ENCODE measurements around the gene CLEC4G.

Gene CLEC4G

DNA sequence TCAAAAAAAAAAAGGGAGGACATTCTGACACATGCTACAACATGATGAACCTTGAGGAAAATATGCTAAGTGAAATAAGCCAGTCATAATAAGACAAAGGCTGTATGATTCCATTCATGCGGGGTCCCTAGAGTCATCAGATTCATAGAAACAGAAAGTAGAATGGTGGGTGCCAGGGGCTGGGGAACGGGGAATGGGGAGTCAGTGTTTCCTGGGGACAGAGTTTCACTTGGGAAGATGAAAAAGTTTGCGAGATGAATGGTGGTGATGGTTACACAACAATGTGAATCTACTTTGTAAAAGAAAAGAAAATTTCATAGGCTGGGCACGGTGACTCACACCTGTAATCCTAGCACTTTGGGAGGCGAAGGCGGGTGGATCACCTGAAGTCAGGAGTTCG lies 6.1 kb upstream of the CLEC4G start:
- no peak overlapping the region for H3K4me3 ChIP-seq (ENCODE audit: extremely low read depth, insufficient read depth, low read length, poor library complexity, severe bottlenecking)
- H3K27ac ChIP-seq (ENCODE audit: low read depth, low read length, severe bottlenecking) = no peak overlapping the region
- H3K4me1 ChIP-seq (ENCODE audit: control insufficient read depth, insufficient read depth, low read length, poor library complexity, severe bottlenecking) = no peaks in the 10 kb centered on the region
- no peaks in the 10 kb centered on the region for H3K36me3 ChIP-seq (ENCODE audit: control insufficient read depth, insufficient read depth, low read length)
- WGBS, 2 experiments (ENCODE audit: insufficient coverage in 2 of 2) = 73 to 78% methylated on average over 6 to 7 of the region's 7 CpGs
- no peaks in the 10 kb centered on the region for H3K9me3 ChIP-seq (ENCODE audit: control insufficient read depth, low read length)

DNA sequence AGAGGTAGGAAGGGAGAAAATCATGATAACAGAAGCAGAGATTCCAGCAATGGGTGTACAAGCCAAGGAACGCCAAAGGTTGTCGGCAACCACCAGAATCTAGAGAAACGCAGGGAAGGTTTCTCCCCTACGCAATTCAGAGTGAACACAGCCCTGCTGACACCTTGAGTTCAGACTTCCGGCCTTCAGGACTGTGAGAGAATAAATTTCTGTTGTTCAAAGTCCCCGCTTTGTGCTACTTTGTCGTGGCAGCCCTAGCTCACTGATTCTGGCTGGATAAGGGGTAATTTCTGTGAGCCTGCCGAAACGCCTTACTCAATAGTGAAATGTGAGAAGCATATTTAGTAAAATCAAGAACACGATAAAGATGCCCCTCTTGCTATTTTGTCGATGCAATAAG lies 5.3 kb upstream of the CLEC4G start:
- Histone ChIP-seq H3K36me3 (ENCODE audit: control insufficient read depth, insufficient read depth, low read length) (no peaks in the 10 kb centered on the region), H3K4me3 (ENCODE audit: extremely low read depth, insufficient read depth, low read length, poor library complexity, severe bottlenecking) (no peak overlapping the region), H3K9me3 (ENCODE audit: control insufficient read depth, low read length) (no peaks in the 10 kb centered on the region), H3K4me1 (ENCODE audit: control insufficient read depth, insufficient read depth, low read length, poor library complexity, severe bottlenecking) (no peaks in the 10 kb centered on the region), H3K27ac (ENCODE audit: low read depth, low read length, severe bottlenecking) (no peak overlapping the region)
- 83% methylated on average over 11 of the region's 11 CpGs for WGBS, 2 experiments (ENCODE audit: insufficient coverage in 2 of 2)

- Histone ChIP-seq H3K9me3 (ENCODE audit: control insufficient read depth, low read length) (no peaks in the 10 kb centered on the region), H3K4me1 (ENCODE audit: control insufficient read depth, insufficient read depth, low read length, poor library complexity, severe bottlenecking) (no peaks in the 10 kb centered on the region), H3K36me3 (ENCODE audit: control insufficient read depth, insufficient read depth, low read length) (no peaks in the 10 kb centered on the region), H3K27ac (ENCODE audit: low read depth, low read length, severe bottlenecking) (no peak overlapping the region), H3K4me3 (ENCODE audit: extremely low read depth, insufficient read depth, low read length, poor library complexity, severe bottlenecking) (no peak overlapping the region)
- WGBS, 2 experiments (ENCODE audit: insufficient coverage in 2 of 2) = 53 to 67% methylated on average over 1 of the region's 1 CpG
Measured at GRCh38 chr19:7736148-7736547, 4.2 kb upstream of the CLEC4G start.

DNA sequence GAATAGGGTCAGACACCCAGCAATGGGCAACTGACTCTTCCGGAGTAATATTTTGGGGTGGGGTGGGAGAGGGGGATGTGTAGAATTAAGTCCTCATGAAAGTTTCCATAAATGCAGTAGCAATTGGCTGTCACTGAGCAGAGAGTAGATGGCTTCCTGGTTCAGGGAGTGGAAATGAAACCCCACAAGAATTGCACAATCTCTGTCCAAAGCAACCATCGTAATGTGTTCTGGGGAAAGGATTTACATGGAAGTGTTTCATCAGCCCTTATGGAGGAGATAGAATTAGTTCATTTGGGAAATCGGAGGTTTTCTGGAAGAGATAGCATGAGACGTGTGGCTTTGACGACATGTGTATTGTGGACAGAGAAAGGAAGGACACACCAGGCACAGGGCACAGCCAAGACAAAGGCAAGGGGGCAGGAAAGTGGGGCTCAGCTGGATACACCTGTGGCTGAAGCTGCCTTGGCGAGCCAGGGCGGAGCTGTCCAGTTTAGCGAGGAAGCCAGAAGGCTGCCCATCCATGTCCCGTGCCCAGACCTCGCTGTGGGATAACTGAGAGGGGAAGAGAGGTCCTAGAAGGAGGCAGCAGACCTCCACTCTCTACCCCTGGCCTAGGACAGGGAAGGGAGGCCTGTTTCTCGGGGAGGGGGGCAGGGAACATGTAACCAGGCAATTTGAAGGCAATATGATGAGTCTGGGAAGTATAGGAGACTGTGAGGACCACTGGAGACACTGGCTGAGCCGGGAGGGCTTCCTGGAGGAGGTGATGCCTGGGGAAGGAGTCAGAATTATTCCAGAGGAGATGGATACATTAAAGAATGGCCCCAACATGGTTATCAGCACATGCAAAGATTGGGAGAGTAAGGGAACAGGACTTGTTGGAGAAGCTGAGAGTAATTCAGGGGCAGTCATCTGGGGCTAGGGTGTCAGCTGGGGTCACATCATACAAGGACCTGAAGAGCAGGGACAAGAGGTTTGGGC lies 2.6 kb upstream of the CLEC4G start:
- Histone ChIP-seq H3K4me1 (ENCODE audit: control insufficient read depth, insufficient read depth, low read length, poor library complexity, severe bottlenecking) (no peaks in the 10 kb centered on the region), H3K27ac (ENCODE audit: low read depth, low read length, severe bottlenecking) (no peak overlapping the region), H3K36me3 (ENCODE audit: control insufficient read depth, insufficient read depth, low read length) (no peaks in the 10 kb centered on the region), H3K4me3 (ENCODE audit: extremely low read depth, insufficient read depth, low read length, poor library complexity, severe bottlenecking) (no peak overlapping the region), H3K9me3 (ENCODE audit: control insufficient read depth, low read length) (no peaks in the 10 kb centered on the region)
- WGBS, 2 experiments (ENCODE audit: insufficient coverage in 2 of 2) = 66 to 69% methylated on average over 8 to 9 of the region's 12 CpGs

GRCh38 chr19:7733376-7733775 lies 1.5 kb upstream of the CLEC4G start:
- Histone ChIP-seq H3K4me3 (ENCODE audit: extremely low read depth, insufficient read depth, low read length, poor library complexity, severe bottlenecking) (no peak overlapping the region), H3K36me3 (ENCODE audit: control insufficient read depth, insufficient read depth, low read length) (no peaks in the 10 kb centered on the region), H3K4me1 (ENCODE audit: control insufficient read depth, insufficient read depth, low read length, poor library complexity, severe bottlenecking) (no peaks in the 10 kb centered on the region), H3K9me3 (ENCODE audit: control insufficient read depth, low read length) (no peaks in the 10 kb centered on the region), H3K27ac (ENCODE audit: low read depth, low read length, severe bottlenecking) (no peak overlapping the region)
- WGBS, 2 experiments (ENCODE audit: insufficient coverage in 2 of 2) = 46 to 72% methylated on average over 3 to 4 of the region's 6 CpGs

- no peaks in the 10 kb centered on the region for H3K4me1 ChIP-seq (ENCODE audit: control insufficient read depth, insufficient read depth, low read length, poor library complexity, severe bottlenecking)
- H3K9me3 ChIP-seq (ENCODE audit: control insufficient read depth, low read length) = no peaks in the 10 kb centered on the region
- no peak overlapping the region for H3K27ac ChIP-seq (ENCODE audit: low read depth, low read length, severe bottlenecking)
- H3K4me3 ChIP-seq (ENCODE audit: extremely low read depth, insufficient read depth, low read length, poor library complexity, severe bottlenecking) = no peak overlapping the region
- WGBS, 2 experiments (ENCODE audit: insufficient coverage in 2 of 2) = 49 to 55% methylated on average over 4 to 5 of the region's 5 CpGs
- no peaks in the 10 kb centered on the region for H3K36me3 ChIP-seq (ENCODE audit: control insufficient read depth, insufficient read depth, low read length)
Measured at GRCh38 chr19:7731615-7732014, 295 bp downstream of the CLEC4G start.

DNA sequence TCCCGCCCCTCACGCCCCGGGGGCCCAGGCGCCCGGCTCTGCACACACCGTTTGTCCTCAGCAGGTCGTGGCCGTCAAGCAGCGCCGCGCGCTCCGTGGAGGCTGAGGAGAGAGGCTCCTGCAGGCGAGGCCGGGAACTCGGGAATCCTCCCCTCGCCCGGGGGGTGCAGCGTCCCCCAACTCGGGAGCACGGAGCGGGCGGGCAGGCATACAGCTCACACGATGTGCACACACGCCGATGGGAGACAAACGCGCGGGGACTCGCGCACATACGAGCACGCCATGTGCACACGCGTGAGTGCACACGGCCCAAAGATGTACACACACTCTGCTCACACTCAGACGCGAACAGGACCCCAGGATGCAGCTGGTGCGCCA lies 703 bp downstream of the CLEC4G start:
- Histone ChIP-seq H3K4me3 (ENCODE audit: extremely low read depth, insufficient read depth, low read length, poor library complexity, severe bottlenecking) (no peak overlapping the region), H3K27ac (ENCODE audit: low read depth, low read length, severe bottlenecking) (no peak overlapping the region), H3K9me3 (ENCODE audit: control insufficient read depth, low read length) (no peaks in the 10 kb centered on the region), H3K4me1 (ENCODE audit: control insufficient read depth, insufficient read depth, low read length, poor library complexity, severe bottlenecking) (no peaks in the 10 kb centered on the region), H3K36me3 (ENCODE audit: control insufficient read depth, insufficient read depth, low read length) (no peaks in the 10 kb centered on the region)
- 70% methylated on average over 33 to 39 of the region's 39 CpGs for WGBS, 2 experiments (ENCODE audit: insufficient coverage in 2 of 2)

- H3K27ac ChIP-seq (ENCODE audit: low read depth, low read length, severe bottlenecking) = no peak overlapping the region
- WGBS, 2 experiments (ENCODE audit: insufficient coverage in 2 of 2) = 20% methylated on average over 57 to 59 of the region's 78 CpGs
- H3K4me1 ChIP-seq (ENCODE audit: control insufficient read depth, insufficient read depth, low read length, poor library complexity, severe bottlenecking) = no peaks in the 10 kb centered on the region
- no peaks in the 10 kb centered on the region for H3K36me3 ChIP-seq (ENCODE audit: control insufficient read depth, insufficient read depth, low read length)
- H3K9me3 ChIP-seq (ENCODE audit: control insufficient read depth, low read length) = no peaks in the 10 kb centered on the region
- no peak overlapping the region for H3K4me3 ChIP-seq (ENCODE audit: extremely low read depth, insufficient read depth, low read length, poor library complexity, severe bottlenecking)
Measured at GRCh38 chr19:7730286-7731217, 1.4 kb downstream of the CLEC4G start.

- Histone ChIP-seq H3K4me1 (ENCODE audit: control insufficient read depth, insufficient read depth, low read length, poor library complexity, severe bottlenecking) (no peaks in the 10 kb centered on the region), H3K9me3 (ENCODE audit: control insufficient read depth, low read length) (no peaks in the 10 kb centered on the region), H3K4me3 (ENCODE audit: extremely low read depth, insufficient read depth, low read length, poor library complexity, severe bottlenecking) (no peak overlapping the region), H3K36me3 (ENCODE audit: control insufficient read depth, insufficient read depth, low read length) (no peaks in the 10 kb centered on the region), H3K27ac (ENCODE audit: low read depth, low read length, severe bottlenecking) (no peak overlapping the region)
- 35 to 41% methylated on average over 31 to 32 of the region's 34 CpGs for WGBS, 2 experiments (ENCODE audit: insufficient coverage in 2 of 2)
Measured at GRCh38 chr19:7729831-7730285, 2.1 kb downstream of the CLEC4G start.

- WGBS, 2 experiments (ENCODE audit: insufficient coverage in 2 of 2) = 32 to 40% methylated on average over 11 to 12 of the region's 16 CpGs
- H3K4me3 ChIP-seq (ENCODE audit: extremely low read depth, insufficient read depth, low read length, poor library complexity, severe bottlenecking) = no peak overlapping the region
Measured at GRCh38 chr19:7729211-7729610, 2.7 kb downstream of the CLEC4G start.

More at GRCh38 chr19:7729211-7729610, 2.7 kb downstream of the CLEC4G start:
- Histone ChIP-seq H3K36me3 (ENCODE audit: control insufficient read depth, insufficient read depth, low read length) (no peaks in the 10 kb centered on the region), H3K4me1 (ENCODE audit: control insufficient read depth, insufficient read depth, low read length, poor library complexity, severe bottlenecking) (no peaks in the 10 kb centered on the region), H3K27ac (ENCODE audit: low read depth, low read length, severe bottlenecking) (no peak overlapping the region), H3K9me3 (ENCODE audit: control insufficient read depth, low read length) (no peaks in the 10 kb centered on the region)

Measured in mesodermal cell (in vitro differentiated cells).